Activated T-helper 9 cell treated with anti-CD3 and anti-CD28 coated beads, Interleukin-2, amount 50 U/mL, for 16 hours (primary cell): Measurements from ENCODE around the gene ACTL7A.
"Not testable (repeated sequence)": the region's sequence is repeated elsewhere in the genome, so short reads cannot be mapped to it uniquely, and the experiment has no call there.

ENCODE experiments used
- DNase-seq: peaks from one replicate; pipeline ENCODE4 v3.0.0-alpha.2; 2020; ENCODE audit warnings: low read depth

Gene ACTL7A

GRCh38 chr9:108880738-108881316 is 18.8 kb downstream of the ACTL7A start:
- no peak for DNase-seq

- no peak for DNase-seq
Observed at GRCh38 chr9:108882052-108882888, 20.2 kb downstream of the ACTL7A start.

GRCh38 chr9:108883085-108883484 is 21.0 kb downstream of the ACTL7A start:
- DNase-seq: no peak

GRCh38 chr9:108884701-108885100 is 22.6 kb downstream of the ACTL7A start:
- no peak for DNase-seq

- DNase-seq: no peak
Observed at GRCh38 chr9:108885643-108886348, 23.7 kb downstream of the ACTL7A start.

GRCh38 chr9:108886594-108887271 is 24.7 kb downstream of the ACTL7A start:
- DNase-seq: not testable (repeated sequence)

- no peak for DNase-seq
Observed at GRCh38 chr9:108889649-108890067, 27.6 kb downstream of the ACTL7A start.

GRCh38 chr9:108894225-108894997 is 32.3 kb downstream of the ACTL7A start:
- no peak for DNase-seq

GRCh38 chr9:108897324-108898096 is 35.4 kb downstream of the ACTL7A start:
- no peak for DNase-seq

- not testable (repeated sequence) for DNase-seq
Observed at GRCh38 chr9:108899023-108899695, 37.1 kb downstream of the ACTL7A start.

GRCh38 chr9:108900176-108900575 is 38.1 kb downstream of the ACTL7A start:
- DNase-seq: no peak

GRCh38 chr9:108903420-108904103 is 41.5 kb downstream of the ACTL7A start:
- DNase-seq: no peak

- DNase-seq: no peak
Observed at GRCh38 chr9:108904161-108904560, 42.1 kb downstream of the ACTL7A start.

- DNase-seq: no peak
Observed at GRCh38 chr9:108905494-108905893, 43.4 kb downstream of the ACTL7A start.

GRCh38 chr9:108910402-108910801 is 48.3 kb downstream of the ACTL7A start:
- DNase-seq: no peak

GRCh38 chr9:108910914-108911313 is 48.8 kb downstream of the ACTL7A start:
- no peak for DNase-seq

GRCh38 chr9:108911820-108912219 is 49.8 kb downstream of the ACTL7A start:
- no peak for DNase-seq
